GM18502 (cell line): ENCODE results near the gene PBX3.
"Not testable (repeated sequence)": the region's sequence is repeated elsewhere in the genome, so short reads cannot be mapped to it uniquely, and the experiment has no call there.

Source experiments
- ATAC-seq: cut with Tn5 transposase; IDR thresholded peaks from one replicate; pipeline ENCODE4 v1.9.1; 2021; ENCODE audit warnings: mild to moderate bottlenecking; ENCODE audit not compliant: unreplicated experiment, poor library complexity

PBX3 gene

GRCh38 chr9:125771037-125771436 lies 23.9 kb downstream of the PBX3 start:
- ATAC-seq, result no peak

- no peak for ATAC-seq
These were observed 25.6 kb downstream of the PBX3 start for GRCh38 chr9:125772740-125773139.

GRCh38 chr9:125774106-125774505 lies 26.9 kb downstream of the PBX3 start:
- ATAC-seq, result no peak

- not testable (repeated sequence) for ATAC-seq
These were observed 29.6 kb downstream of the PBX3 start for GRCh38 chr9:125776789-125777188.

- not testable (repeated sequence) for ATAC-seq
These were observed 31.5 kb downstream of the PBX3 start for GRCh38 chr9:125778538-125779219.

- not testable (repeated sequence) for ATAC-seq
These were observed 32.0 kb downstream of the PBX3 start for GRCh38 chr9:125779220-125779565.

- no peak for ATAC-seq
These were observed 35.5 kb downstream of the PBX3 start for GRCh38 chr9:125782718-125783117.

GRCh38 chr9:125784286-125785049 lies 37.3 kb downstream of the PBX3 start:
- ATAC-seq, result no peak

GRCh38 chr9:125785248-125785751 lies 38.1 kb downstream of the PBX3 start:
- no peak for ATAC-seq

- ATAC-seq, result no peak
These were observed 40.5 kb downstream of the PBX3 start for GRCh38 chr9:125787715-125788114.

- no peak for ATAC-seq
These were observed 42.0 kb downstream of the PBX3 start for GRCh38 chr9:125789196-125789595.

GRCh38 chr9:125794708-125795107 lies 47.5 kb downstream of the PBX3 start:
- ATAC-seq, result no peak

- no peak for ATAC-seq
These were observed 48.9 kb downstream of the PBX3 start for GRCh38 chr9:125795970-125796596.

- ATAC-seq, result no peak
These were observed 50.8 kb downstream of the PBX3 start for GRCh38 chr9:125797930-125798329.

GRCh38 chr9:125803526-125803925 lies 56.4 kb downstream of the PBX3 start:
- ATAC-seq, result no peak

- ATAC-seq, result no peak
These were observed 57.9 kb downstream of the PBX3 start for GRCh38 chr9:125805057-125805456.

- no peak for ATAC-seq
These were observed 58.4 kb downstream of the PBX3 start for GRCh38 chr9:125805586-125805985.

GRCh38 chr9:125807079-125807478 lies 59.9 kb downstream of the PBX3 start:
- no peak for ATAC-seq

- no peak for ATAC-seq
These were observed 63.0 kb downstream of the PBX3 start for GRCh38 chr9:125810161-125810560.

GRCh38 chr9:125811002-125811401 lies 63.8 kb downstream of the PBX3 start:
- ATAC-seq, result no peak

- ATAC-seq, result no peak
These were observed 65.2 kb downstream of the PBX3 start for GRCh38 chr9:125812403-125812802.
